ENCODE data around the gene DVL3. TPM values are rescaled to one million over a fixed set of nuclear protein-coding genes. Genes with fewer than 3 reads are reported as not detected.
"Not testable (repeated sequence)": the region's sequence is repeated elsewhere in the genome, so short reads cannot be mapped to it uniquely, and the experiment has no call there.

DVL3 gene
- total RNA-seq, 4 donors from 2014 or later: 54.1 to 174 (median 65.7) TPM

- no peak overlapping the region for H3K4me3 ChIP-seq
- in situ Hi-C loops (cut with MboI; ENCODE audit: low pct_ligation_motif_present in 1 of 4, low pct_unique_long_range_greater_than_20kb in 1 of 4, low sequenced_read_pairs in 3 of 4): no loop called here
- H3K4me1 ChIP-seq: peaks cover 20 to 50% (median 31%) of the 10 kb centered on the region in 4 donors
Measured at GRCh38 chr3:184160456-184160855, 5.3 kb downstream of the DVL3 start.

GRCh38 chr3:184162571-184163070, 7.4 kb downstream of the DVL3 start:
- H3K36me3 ChIP-seq: peaks cover 0 to 37% (median 11%) of the 10 kb centered on the region in 4 donors
- H3K4me3 ChIP-seq; in situ Hi-C loops (cut with MboI; ENCODE audit: low pct_ligation_motif_present in 1 of 4, low pct_unique_long_range_greater_than_20kb in 1 of 4, low sequenced_read_pairs in 3 of 4); H3K9me3 ChIP-seq; intact Hi-C loops (cut with DNase I; ENCODE audit: low total_unique reads); H3K27ac ChIP-seq; H3K27me3 ChIP-seq; DNase-seq: not testable (repeated sequence)
- H3K4me1 ChIP-seq: peaks cover 9 to 39% (median 20%) of the 10 kb centered on the region in 4 donors
- WGBS, 2 donors (ENCODE audit: low coverage in 1 of 2): 79 to 86% methylated on average over 6 to 8 of the region's 8 CpGs

More at GRCh38 chr3:184160456-184160855, 5.3 kb downstream of the DVL3 start:
- intact Hi-C loops (cut with DNase I; ENCODE audit: low total_unique reads): no loop called here
- no peaks in the 10 kb centered on the region for H3K27me3 ChIP-seq
- DNase-seq: no peak
- H3K36me3 ChIP-seq: peaks cover 0 to 18% (median 6%) of the 10 kb centered on the region in 4 donors
- TF ChIP-seq CTCF (IDR thresholded peaks at IDR 0.05): no peak
- no peak for TF ChIP-seq POLR2A (IDR thresholded peaks at IDR 0.05)
- TF ChIP-seq EP300 (IDR thresholded peaks at IDR 0.05; ENCODE audit: low read depth): no peak
- no peak for TF ChIP-seq POLR2AphosphoS5 (IDR thresholded peaks at IDR 0.05)
- H3K9me3 ChIP-seq: no peaks in the 10 kb centered on the region
- WGBS, 2 donors (ENCODE audit: low coverage in 1 of 2): 47 to 80% methylated on average over 1 to 2 of the region's 2 CpGs
- H3K27ac ChIP-seq: peak overlapping the region; percentile 50 to 98 (median 67)

GRCh38 chr3:184164648-184165330, 9.6 kb downstream of the DVL3 start:
- no peak overlapping the region for H3K4me3 ChIP-seq
- no peaks in the 10 kb centered on the region for H3K27me3 ChIP-seq
- WGBS, 2 donors (ENCODE audit: low coverage in 1 of 2): 94 to 100% methylated on average over 2 to 16 of the region's 16 CpGs
- intact Hi-C loops (cut with DNase I; ENCODE audit: low total_unique reads) (no loop called here), in situ Hi-C loops (cut with MboI; ENCODE audit: low pct_ligation_motif_present in 1 of 4, low pct_unique_long_range_greater_than_20kb in 1 of 4, low sequenced_read_pairs in 3 of 4) (no loop called here)
- H3K36me3 ChIP-seq: peaks cover 0 to 42% (median 13%) of the 10 kb centered on the region in 4 donors
- peaks cover 4 to 21% (median 9%) of the 10 kb centered on the region in 4 donors for H3K4me1 ChIP-seq
- no peaks in the 10 kb centered on the region for H3K9me3 ChIP-seq
- DNase-seq: no peak
- H3K27ac ChIP-seq: no peak overlapping the region
- TF ChIP-seq POLR2A (IDR thresholded peaks at IDR 0.05) (no peak), POLR2AphosphoS5 (IDR thresholded peaks at IDR 0.05) (no peak), EP300 (IDR thresholded peaks at IDR 0.05; ENCODE audit: low read depth) (no peak), CTCF (IDR thresholded peaks at IDR 0.05) (no peak)

- Histone ChIP-seq H3K4me3 (no peak overlapping the region), H3K27me3 (no peaks in the 10 kb centered on the region), H3K4me1 (peaks cover 2 to 13% (median 6%) of the 10 kb centered on the region in 4 donors), H3K27ac (no peak overlapping the region), H3K9me3 (no peaks in the 10 kb centered on the region), H3K36me3 (peaks cover 0 to 45% (median 14%) of the 10 kb centered on the region in 4 donors)
- 93 to 96% methylated on average over 3 of the region's 3 CpGs for WGBS, 2 donors (ENCODE audit: low coverage in 1 of 2)
- no peak for TF ChIP-seq POLR2A (IDR thresholded peaks at IDR 0.05)
- TF ChIP-seq POLR2AphosphoS5 (IDR thresholded peaks at IDR 0.05): no peak
- no peak for TF ChIP-seq EP300 (IDR thresholded peaks at IDR 0.05; ENCODE audit: low read depth)
- no peak for TF ChIP-seq CTCF (IDR thresholded peaks at IDR 0.05)
- DNase-seq: no peak
- in situ Hi-C loops (cut with MboI; ENCODE audit: low pct_ligation_motif_present in 1 of 4, low pct_unique_long_range_greater_than_20kb in 1 of 4, low sequenced_read_pairs in 3 of 4): no loop called here
- intact Hi-C loops (cut with DNase I; ENCODE audit: low total_unique reads): no loop called here
Measured at GRCh38 chr3:184165543-184165942, 10.4 kb downstream of the DVL3 start.
